ENCODE measurements around the gene ATG16L1.

ATG16L1 gene

DNA sequence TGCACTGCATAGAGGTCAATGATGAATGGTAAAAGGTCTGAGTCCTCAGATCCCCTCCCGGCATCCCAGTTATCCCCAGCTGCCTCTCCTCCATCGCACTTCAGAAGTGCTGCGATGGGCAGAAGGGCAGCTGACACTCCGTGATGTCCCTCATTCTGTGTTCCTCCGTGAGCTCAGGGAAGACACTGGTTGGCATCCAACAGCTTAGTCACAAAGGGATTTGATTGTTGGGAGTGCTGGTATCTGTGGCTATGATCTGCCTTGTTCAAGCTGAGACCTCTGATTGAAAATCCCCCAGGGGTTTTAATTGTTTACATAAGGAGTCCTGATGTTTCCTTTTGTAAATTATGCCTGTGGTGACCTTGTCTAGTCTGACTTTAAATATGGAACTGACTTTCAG, 37.2 kb downstream of the ATG16L1 start:
- DNase-seq (ENCODE audit: low read depth in 2 of 2, low spot score in 1 of 2) = no peak

GRCh38 chr2:233289648-233290047, 38.2 kb downstream of the ATG16L1 start:
- no peak for DNase-seq (ENCODE audit: low read depth in 2 of 2, low spot score in 1 of 2)

DNA sequence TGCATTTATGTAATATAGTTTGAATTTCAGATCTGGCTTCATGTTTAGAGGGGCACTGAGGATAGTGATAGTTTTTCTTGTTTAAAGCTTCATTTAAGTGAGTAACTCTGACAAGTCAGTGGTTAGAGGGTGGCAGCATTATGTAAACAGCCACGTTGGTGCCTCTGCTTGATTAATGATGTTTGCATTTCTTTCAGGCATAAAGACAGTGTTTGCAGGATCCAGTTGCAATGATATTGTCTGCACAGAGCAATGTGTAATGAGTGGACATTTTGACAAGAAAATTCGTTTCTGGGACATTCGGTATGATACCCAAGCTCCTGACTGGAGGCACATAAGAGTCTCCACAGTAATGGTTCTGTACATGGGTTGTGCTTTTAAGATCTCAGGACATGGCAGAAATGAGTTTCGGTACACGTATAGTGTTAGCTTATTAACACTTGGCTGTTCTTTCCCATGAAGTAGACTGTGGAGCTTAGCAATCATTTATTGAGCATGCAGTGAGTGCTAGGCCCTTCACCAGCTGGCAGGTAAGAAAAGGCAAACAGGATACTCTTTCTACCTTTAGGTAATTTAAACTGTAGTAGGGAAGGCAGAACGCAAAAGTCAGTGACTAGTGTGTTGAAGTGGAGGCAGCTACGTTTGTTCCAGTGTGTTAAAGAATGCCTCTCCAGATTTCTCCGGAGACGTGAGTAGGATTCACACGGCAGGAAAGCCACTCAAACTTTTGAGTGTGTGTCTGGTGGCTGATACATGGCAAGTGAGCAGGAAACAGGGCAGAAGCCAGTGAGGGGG, 38.8 kb downstream of the ATG16L1 start:
- no peak for DNase-seq (ENCODE audit: low read depth in 2 of 2, low spot score in 1 of 2)

DNA sequence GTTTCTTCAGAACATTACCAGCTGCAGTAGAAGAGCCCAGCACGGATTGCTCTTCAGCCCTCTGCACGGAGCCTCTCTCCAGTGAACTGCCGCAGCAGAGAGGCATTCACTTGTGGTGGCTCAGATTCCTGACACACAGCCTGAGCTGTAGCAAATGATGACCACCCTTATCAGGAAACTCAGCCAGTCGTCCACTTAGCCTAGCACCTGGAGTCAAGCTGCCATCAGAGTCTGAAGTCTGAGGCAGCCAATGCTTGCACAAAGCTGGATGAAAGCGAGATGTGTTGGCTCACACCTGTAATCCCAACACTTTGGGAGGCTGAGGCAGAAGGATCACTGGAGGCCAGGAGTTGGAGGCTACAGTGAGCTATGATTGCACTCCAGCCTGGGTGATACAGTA, 44.4 kb downstream of the ATG16L1 start:
- DNase-seq (ENCODE audit: low read depth in 2 of 2, low spot score in 1 of 2) = no peak

- no peak for DNase-seq (ENCODE audit: low read depth in 2 of 2, low spot score in 1 of 2)
Measured at GRCh38 chr2:233297076-233297475, 45.6 kb downstream of the ATG16L1 start.

- DNase-seq (ENCODE audit: low read depth in 2 of 2, low spot score in 1 of 2) = no peak
Measured at GRCh38 chr2:233300401-233300800, 48.9 kb downstream of the ATG16L1 start.

DNA sequence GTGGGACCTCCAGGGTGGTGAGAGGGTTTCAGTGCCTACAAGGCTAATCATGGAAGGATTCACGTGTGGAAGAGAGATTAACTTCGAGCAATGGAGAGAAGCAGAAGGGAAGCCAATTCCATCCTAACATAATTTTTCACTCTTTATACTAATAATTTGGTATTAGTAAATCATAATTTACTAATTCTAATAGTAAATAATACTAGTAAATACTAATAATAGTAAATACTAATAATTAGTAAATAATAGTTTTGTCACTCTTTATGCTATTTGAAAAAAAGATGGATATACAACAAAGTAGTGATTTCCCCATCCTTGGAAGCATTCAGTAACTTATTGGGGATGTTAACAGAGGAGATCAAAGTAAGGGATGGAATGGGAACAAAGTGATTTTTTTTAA, 49.8 kb downstream of the ATG16L1 start:
- DNase-seq (ENCODE audit: low read depth in 2 of 2, low spot score in 1 of 2) = no peak

DNA sequence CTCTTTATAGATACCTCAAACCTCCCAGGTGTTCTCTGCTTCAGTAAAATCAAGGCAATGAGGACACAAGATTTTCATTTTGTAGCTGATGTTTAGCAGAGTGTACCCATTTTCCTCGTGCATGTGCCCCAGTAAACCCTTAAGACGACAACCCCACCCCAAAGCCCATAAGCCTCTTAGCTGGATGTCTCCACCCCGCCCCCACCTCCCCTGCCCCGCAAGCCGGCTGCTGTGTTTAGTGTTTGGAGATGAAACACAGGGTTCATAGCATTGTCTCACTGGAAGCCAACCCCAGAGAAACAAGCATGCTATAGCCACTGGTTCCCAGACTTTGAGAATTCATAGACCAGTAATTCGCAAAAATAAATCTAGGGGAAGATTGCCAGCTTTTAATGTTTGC, 50.3 kb downstream of the ATG16L1 start:
- no peak for DNase-seq (ENCODE audit: low read depth in 2 of 2, low spot score in 1 of 2)

DNA sequence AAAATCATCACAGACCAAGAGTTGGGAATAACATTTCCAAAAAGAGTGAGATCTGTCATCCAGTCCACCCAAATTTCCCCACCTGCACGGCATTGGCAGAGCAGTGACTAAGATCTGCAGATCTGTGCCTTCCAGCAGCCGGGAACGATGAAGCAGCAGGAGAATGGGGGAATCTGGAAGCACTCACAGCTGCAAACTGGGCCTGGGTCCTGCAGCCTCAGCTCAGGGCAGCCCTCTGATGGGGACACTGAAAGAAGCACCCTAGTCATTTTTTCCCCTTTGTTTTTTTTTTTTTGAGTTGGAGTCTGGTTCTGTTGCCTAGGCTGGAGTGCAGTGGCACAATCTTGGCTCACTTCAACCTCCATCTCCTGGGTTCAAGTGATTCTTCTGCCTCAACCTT, 51.8 kb downstream of the ATG16L1 start:
- no peak for DNase-seq (ENCODE audit: low read depth in 2 of 2, low spot score in 1 of 2)

DNA sequence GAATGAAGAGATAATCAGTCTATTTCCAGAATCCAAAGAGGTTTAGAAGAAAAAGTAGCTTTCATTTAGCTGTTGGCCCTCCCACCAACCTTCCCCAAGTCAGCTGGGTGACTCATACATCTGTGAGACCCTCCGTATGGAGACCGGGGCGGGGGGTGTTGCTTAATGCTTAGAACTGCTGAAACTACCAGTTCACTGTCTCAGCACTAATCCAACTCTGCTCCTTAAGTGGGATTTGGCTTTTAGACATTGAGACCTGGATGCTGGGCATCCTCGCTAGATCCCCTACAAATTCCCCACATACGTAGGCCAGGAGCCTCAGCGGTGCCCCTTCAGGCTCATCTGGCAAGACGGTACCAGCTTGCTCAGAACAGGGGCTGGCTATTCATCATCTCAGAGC, 56.1 kb downstream of the ATG16L1 start, which contains the start of gene SAG:
Gene SAG, plus strand, starts transcription at position 252 of the 400 bp plus-strand sequence. CDS start 1,374 bp downstream, outside the sequence.
- DNase-seq (ENCODE audit: low read depth in 2 of 2, low spot score in 1 of 2) = no peak

DNA sequence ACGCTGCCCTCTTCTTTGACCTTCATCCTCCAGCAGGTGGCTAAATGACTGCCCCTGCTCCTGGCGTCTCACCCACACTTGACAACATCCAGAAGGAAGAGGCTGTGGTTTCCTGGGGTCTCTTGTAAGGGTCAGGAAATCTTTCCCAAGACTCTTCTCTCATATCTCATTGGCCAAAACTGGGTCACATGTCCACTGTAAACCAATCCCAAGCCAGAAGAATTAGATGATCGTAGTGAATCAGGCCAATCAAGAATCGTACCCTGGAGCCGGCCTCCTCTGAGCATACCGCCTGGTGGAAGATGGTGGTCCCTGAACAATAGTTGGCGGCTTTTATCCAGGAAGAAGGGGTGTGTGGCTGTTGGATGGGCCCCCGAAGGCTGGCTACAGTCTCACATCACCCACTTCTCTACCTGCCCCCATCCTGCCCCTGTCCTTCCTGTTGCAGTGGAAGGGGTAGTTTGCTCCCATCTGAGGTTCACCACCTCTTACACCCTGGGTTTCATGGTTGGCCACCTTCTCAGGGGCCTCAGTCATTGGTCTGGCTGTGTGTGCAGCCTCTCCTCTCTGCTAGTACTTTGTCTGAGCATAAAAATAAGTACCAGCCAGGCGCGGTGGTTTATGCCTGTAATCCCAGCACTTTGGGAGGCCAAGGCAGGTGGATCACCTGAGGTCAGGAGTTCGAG, 59.9 kb downstream of the ATG16L1 start:
- DNase-seq (ENCODE audit: low read depth in 2 of 2, low spot score in 1 of 2) = no peak

GRCh38 chr2:233312874-233313273, 61.4 kb downstream of the ATG16L1 start:
- no peak for DNase-seq (ENCODE audit: low read depth in 2 of 2, low spot score in 1 of 2)

- no peak for DNase-seq (ENCODE audit: low read depth in 2 of 2, low spot score in 1 of 2)
Measured at GRCh38 chr2:233314180-233314925, 62.9 kb downstream of the ATG16L1 start.

GRCh38 chr2:233317196-233317943, 65.9 kb downstream of the ATG16L1 start:
- DNase-seq (ENCODE audit: low read depth in 2 of 2, low spot score in 1 of 2) = no peak

- no peak for DNase-seq (ENCODE audit: low read depth in 2 of 2, low spot score in 1 of 2)
Measured at GRCh38 chr2:233319256-233319655, 67.8 kb downstream of the ATG16L1 start.

- no peak for DNase-seq (ENCODE audit: low read depth in 2 of 2, low spot score in 1 of 2)
Measured at GRCh38 chr2:233320470-233320869, 69.0 kb downstream of the ATG16L1 start.

DNA sequence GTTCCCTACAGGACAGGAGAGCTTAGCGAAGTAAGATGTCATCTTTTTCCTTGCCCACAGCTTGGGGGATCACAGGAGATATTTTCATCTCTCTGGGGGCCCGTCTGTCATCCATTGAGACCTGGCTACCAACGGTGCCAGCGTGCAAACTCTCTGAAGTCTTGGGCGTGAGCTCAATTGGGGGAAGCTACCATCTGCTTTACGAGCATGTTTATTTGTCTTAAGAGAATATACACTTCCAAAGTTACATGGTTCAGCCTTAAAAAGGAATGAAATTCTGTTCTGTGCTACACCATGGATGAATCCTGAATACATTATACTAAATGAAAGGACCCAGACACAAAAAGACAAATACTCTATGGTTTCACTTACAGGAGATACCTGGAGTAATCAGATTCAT, 69.7 kb downstream of the ATG16L1 start:
- DNase-seq (ENCODE audit: low read depth in 2 of 2, low spot score in 1 of 2) = no peak

GRCh38 chr2:233323851-233324250, 72.4 kb downstream of the ATG16L1 start:
- DNase-seq (ENCODE audit: low read depth in 2 of 2, low spot score in 1 of 2) = no peak

DNA sequence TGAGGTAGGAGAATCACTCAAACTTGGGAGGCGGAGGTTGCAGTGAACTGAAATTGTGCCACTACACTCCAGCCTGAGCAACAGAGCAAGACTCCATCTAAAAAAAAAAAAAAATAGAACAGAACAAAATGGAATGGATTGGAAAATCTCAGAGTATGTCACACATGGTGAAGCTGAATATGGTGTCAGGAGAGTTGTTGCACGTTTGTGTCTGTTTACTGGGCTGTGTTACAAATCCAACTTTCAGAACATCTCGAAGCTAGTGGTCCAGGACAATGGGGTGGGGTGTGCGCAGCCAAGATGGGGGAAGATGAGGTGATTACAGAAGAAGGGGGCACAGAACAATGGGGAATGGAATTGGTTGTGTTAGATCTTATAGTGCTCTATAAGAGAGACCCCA, 73.8 kb downstream of the ATG16L1 start:
- DNase-seq (ENCODE audit: low read depth in 2 of 2, low spot score in 1 of 2) = no peak

DNA sequence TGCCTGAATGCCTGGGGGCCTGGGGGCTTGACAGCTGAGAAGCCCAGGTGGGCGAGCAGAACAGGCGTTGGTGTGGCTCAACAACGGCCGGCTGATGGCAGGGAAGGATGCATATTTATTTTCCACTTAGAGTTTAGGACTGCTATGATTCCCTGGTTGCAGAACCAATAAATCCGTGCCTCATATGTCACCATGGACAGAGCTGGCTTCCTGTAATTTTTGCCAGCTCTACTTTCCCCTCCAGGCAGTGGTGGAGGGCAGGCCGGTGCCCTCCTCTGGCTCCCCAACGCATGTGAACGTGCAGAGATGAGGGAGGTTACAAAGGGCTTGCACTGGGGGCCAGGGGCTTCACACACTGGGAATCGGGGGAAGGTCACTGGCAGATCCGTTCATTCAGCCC, 74.3 kb downstream of the ATG16L1 start:
- DNase-seq (ENCODE audit: low read depth in 2 of 2, low spot score in 1 of 2) = no peak

- DNase-seq (ENCODE audit: low read depth in 2 of 2, low spot score in 1 of 2) = no peak
Measured at GRCh38 chr2:233326500-233326899, 75.0 kb downstream of the ATG16L1 start.
